HCT116 (cell line): ENCODE data around the gene TDRD10. TPM values are rescaled to one million over a fixed set of nuclear protein-coding genes. Genes with fewer than 3 reads are reported as not detected.

Experiments used
- ATAC-seq: fragments of 200-7000 bp; cut with Tn5 transposase; 2 replicates; pipeline ENCODE4 v1.9.1; 2020; ENCODE audit warnings: mild to moderate bottlenecking, moderate library complexity
- BruUV-seq: library from RNA; stranded (reverse); fragments of 400-500 nt; replicated peaks from 2 replicates; lab custom pipeline; 2021; lab: Mats Ljungman, UMichigan
- CTCF ChIA-PET: fragments of 300-600 bp; sonication (Branson Sonifier 250); formaldehyde crosslinking; loops from one replicate; lab custom pipeline; 2021; ENCODE audit warnings: antibody characterized with exemption; lab: Charles Lee
- POLR2A ChIA-PET: fragments of 300-600, 350-600 bp; sonication (Branson Sonifier 250); formaldehyde crosslinking; loops from one replicate; lab custom pipeline; 2021; ENCODE audit warnings: antibody characterized with exemption; lab: Charles Lee
- RAD21 ChIA-PET, 2 experiments: fragments of 300-600 bp; sonication (Branson Sonifier 250); formaldehyde crosslinking; loops; one replicate each; lab custom pipeline; 2023; ENCODE audit warnings: low total read pairs in 2 of 2; ENCODE audit not compliant: uncharacterized antibody in 2 of 2, unreplicated experiment in 2 of 2, low non-redundant PET in 1 of 2; lab: Charles Lee
- DNase-seq: peaks from one replicate; pipeline ENCODE4 v3.0.0-alpha.2; 2010; ENCODE audit warnings: low read depth, low spot score
- H2AFZ ChIP-seq: fragments of 200-600 bp; shearing (Covaris generic), sonication (generic); 2 replicates; pipeline ENCODE4 v1.6.1; 2017; ENCODE audit warnings: low read depth, mixed run types, mixed read lengths, antibody characterized with exemption, low read length; ENCODE audit not compliant: poor library complexity, severe bottlenecking
- H3K27ac ChIP-seq: 2 replicates; pipeline ENCODE4 v1.5.1; 2012; ENCODE audit warnings: low read depth, low read length
- H3K27me3 ChIP-seq: fragments of 200-600 bp; sonication (generic); 2 replicates; pipeline ENCODE4 v1.6.1; 2016; ENCODE audit warnings: mixed run types, low read length, mixed read lengths; ENCODE audit not compliant: insufficient read depth
- H3K36me3 ChIP-seq, 2 experiments: fragments of 200-500 bp in 1 of 2; fragments of 200-600 bp in 1 of 2; sonication (Bioruptor generic) in 1 of 2; sonication (generic) in 1 of 2; 2 replicates each; pipeline versions ENCODE4 v1.5.1 to v1.6.1; 2014 to 2016; ENCODE audit warnings: low read length in 2 of 2, inconsistent platforms in 1 of 2, mixed read lengths in 1 of 2, mixed run types in 1 of 2; ENCODE audit not compliant: insufficient read depth in 2 of 2, control insufficient read depth in 1 of 2
- H3K4me1 ChIP-seq, 2 experiments: fragments of 200-600 bp in 1 of 2; sonication (generic) in 1 of 2; 2 replicates each; pipeline versions ENCODE4 v1.5.1 to v1.6.1; 2012 to 2017; ENCODE audit warnings: low read length in 2 of 2, inconsistent platforms in 1 of 2, mild to moderate bottlenecking in 1 of 2, mixed read lengths in 1 of 2, mixed run types in 1 of 2, moderate library complexity in 1 of 2; ENCODE audit not compliant: insufficient read depth in 2 of 2, control insufficient read depth in 1 of 2
- H3K4me2 ChIP-seq: fragments of 200-600 bp; sonication (generic); 2 replicates; pipeline ENCODE4 v1.6.1; 2017; ENCODE audit warnings: mixed run types, low read length, mixed read lengths
- H3K4me3 ChIP-seq, 2 experiments: fragments of 200-600 bp in 1 of 2; sonication (generic) in 1 of 2; replicated peaks in 1 of 2; 2 replicates each; pipeline ENCODE4 v1.5.1; 2011 to 2016; ENCODE audit warnings: low read length in 2 of 2, control low read depth in 1 of 2, low read depth in 1 of 2, mild to moderate bottlenecking in 1 of 2, mixed read lengths in 1 of 2, mixed run types in 1 of 2
- H3K79me2 ChIP-seq: fragments of 200-600 bp; sonication (generic); 2 replicates; pipeline ENCODE4 v1.6.1; 2017; ENCODE audit warnings: mild to moderate bottlenecking, mixed run types, low read length, moderate library complexity, mixed read lengths; ENCODE audit not compliant: insufficient read depth
- H3K9ac ChIP-seq: fragments of 200-600 bp; sonication (generic); 2 replicates; pipeline ENCODE4 v1.6.1; 2016; ENCODE audit warnings: low read length, mixed read lengths
- H3K9me2 ChIP-seq: fragments of 200-600 bp; sonication (generic), shearing (Covaris generic); 2 replicates; pipeline ENCODE4 v1.6.1; 2017; ENCODE audit warnings: mixed run types, mild to moderate bottlenecking, moderate library complexity; ENCODE audit not compliant: insufficient read depth
- H3K9me3 ChIP-seq, 2 experiments: fragments of 200-500 bp in 1 of 2; fragments of 200-600 bp in 1 of 2; sonication (Bioruptor generic) in 1 of 2; sonication (generic) in 1 of 2; 2 replicates each; pipeline ENCODE4 v1.6.1; 2014 to 2017; ENCODE audit warnings: low read length in 2 of 2, mixed read lengths in 2 of 2, inconsistent platforms in 1 of 2, low read depth in 1 of 2, mild to moderate bottlenecking in 1 of 2, mixed run types in 1 of 2, moderate library complexity in 1 of 2; ENCODE audit not compliant: control insufficient read depth in 1 of 2, insufficient read depth in 1 of 2
- H4K20me1 ChIP-seq: fragments of 200-600 bp; sonication (generic), shearing (Covaris generic); 2 replicates; pipeline ENCODE4 v1.6.1; 2017; ENCODE audit warnings: mixed run types, mild to moderate bottlenecking, moderate library complexity; ENCODE audit not compliant: insufficient read depth
- ATF3 ChIP-seq: IDR thresholded peaks from 2 replicates; pipeline ENCODE4 v1.6.1; 2012
- CBX3 ChIP-seq: IDR thresholded peaks from 2 replicates; pipeline ENCODE4 v1.6.1; 2012; ENCODE audit warnings: low read depth
- CEBPB ChIP-seq: IDR thresholded peaks from 2 replicates; pipeline ENCODE4 v1.6.1; 2012; ENCODE audit warnings: low read depth
- EGR1 ChIP-seq: IDR thresholded peaks from 2 replicates; pipeline ENCODE4 v1.6.1; 2012; ENCODE audit warnings: low read depth
- ELF1 ChIP-seq: IDR thresholded peaks from 2 replicates; pipeline ENCODE4 v1.6.1; 2012; ENCODE audit warnings: low read depth, borderline replicate concordance
- EZH2 ChIP-seq: fragments of 200-600 bp; sonication (generic); IDR thresholded peaks from 2 replicates; pipeline ENCODE4 v1.6.1; 2017; ENCODE audit warnings: antibody characterized with exemption, mixed run types
- EZH2phosphoT487 ChIP-seq: fragments of 200-600 bp; IDR thresholded peaks from 2 replicates; pipeline ENCODE4 v1.6.1; 2018; ENCODE audit warnings: antibody characterized with exemption, borderline replicate concordance
- FOSL1 ChIP-seq: IDR thresholded peaks from 2 replicates; pipeline ENCODE4 v1.6.1; 2012; ENCODE audit warnings: low read depth
- JUND ChIP-seq: IDR thresholded peaks from 2 replicates; pipeline ENCODE4 v1.6.1; 2012
- MAX ChIP-seq: IDR thresholded peaks from 2 replicates; pipeline ENCODE4 v1.6.1; 2012
- POLR2AphosphoS5 ChIP-seq: IDR thresholded peaks from 2 replicates; pipeline ENCODE4 v1.6.1; 2011; ENCODE audit warnings: mild to moderate bottlenecking, low read depth, low read length, moderate library complexity
- REST ChIP-seq: IDR thresholded peaks from 2 replicates; pipeline ENCODE4 v1.6.1; 2012; ENCODE audit warnings: low read depth
- SP1 ChIP-seq: IDR thresholded peaks from 2 replicates; pipeline ENCODE4 v1.6.1; 2012; ENCODE audit warnings: low read depth
- SRF ChIP-seq: IDR thresholded peaks from 2 replicates; pipeline ENCODE4 v1.6.1; 2012; ENCODE audit warnings: low read depth
- YY1 ChIP-seq: IDR thresholded peaks from 2 replicates; pipeline ENCODE4 v1.6.1; 2011; ENCODE audit warnings: low read length, low read depth, moderate library complexity, mild to moderate bottlenecking; ENCODE audit not compliant: insufficient replicate concordance; ENCODE audit errors: extremely low read depth
- ZFX ChIP-seq: fragments of 450-650 bp; IDR thresholded peaks from 2 replicates; pipeline ENCODE4 v1.6.1; 2017
- intact Hi-C: fragments of 100-400 bp; cut with micrococcal nuclease; formaldehyde crosslinking; loops from 2 replicates; pipeline ENCODE4 v1.10.0; 2022
- total RNA-seq: library from RNA; stranded (reverse); gene quantifications from one replicate; pipeline ENCODE4 v1.2.1, GENCODE V29; 2021; ENCODE audit not compliant: unreplicated experiment

The TDRD10 gene
- total RNA-seq, 1 experiment from 2014 or later = not detected

GRCh38 chr1:154572468-154573167 is 70.6 kb downstream of the TDRD10 start:
- no peaks in the 10 kb centered on the region for H3K9me3 ChIP-seq
- H3K9me2 ChIP-seq = no peaks in the 10 kb centered on the region
- H3K9ac ChIP-seq = no peak overlapping the region
- CTCF ChIA-PET = no interaction called here
- TF ChIP-seq POLR2AphosphoS5 (no peak), YY1 (no peak), EZH2 (no peak), CBX3 (no peak), ELF1 (no peak), EGR1 (no peak), JUND (no peak), CEBPB (no peak), FOSL1 (no peak), SP1 (no peak)
- H3K27ac ChIP-seq = no peak overlapping the region
- ATAC-seq = no peak
- H3K79me2 ChIP-seq = no peaks in the 10 kb centered on the region
- peaks cover 8% of the 10 kb centered on the region; the same call in 1 of the 2 replicates for H3K27me3 ChIP-seq
- H3K4me3 ChIP-seq = no peak overlapping the region
- H2AFZ ChIP-seq = no peak overlapping the region
- RAD21 ChIA-PET = no interaction called here
- intact Hi-C loops = no loop called here
- POLR2A ChIA-PET = no interaction called here
- H3K4me1 ChIP-seq = peaks cover 0 to 4% of the 10 kb centered on the region in 2 experiments; a peak in 2 of 4 replicates
- no peak for DNase-seq
- no peaks in the 10 kb centered on the region for H3K36me3 ChIP-seq
- no peaks in the 10 kb centered on the region for H4K20me1 ChIP-seq
- no peak overlapping the region for H3K4me2 ChIP-seq
- no TSS peak for BruUV-seq

- H2AFZ ChIP-seq = no peak overlapping the region
- ChIA-PET RAD21 (no interaction called here), POLR2A (no interaction called here)
- no TSS peak for BruUV-seq
- H4K20me1 ChIP-seq = no peaks in the 10 kb centered on the region
- H3K79me2 ChIP-seq = no peaks in the 10 kb centered on the region
- no peaks in the 10 kb centered on the region for H3K9me3 ChIP-seq
- no peak overlapping the region for H3K9ac ChIP-seq
- H3K36me3 ChIP-seq = no peaks in the 10 kb centered on the region
- H3K4me3 ChIP-seq = no peak overlapping the region
- peaks cover 8% of the 10 kb centered on the region; the same call in 1 of the 2 replicates for H3K27me3 ChIP-seq
- no peak overlapping the region for H3K4me2 ChIP-seq
- no peak for DNase-seq
- H3K9me2 ChIP-seq = no peaks in the 10 kb centered on the region
- no peak for TF ChIP-seq SRF
- TF ChIP-seq MAX = no peak
- TF ChIP-seq EZH2phosphoT487 = no peak
- no peak for TF ChIP-seq REST
- no peak for TF ChIP-seq ZFX
- no peak for TF ChIP-seq EZH2
- no peak for TF ChIP-seq EGR1
- TF ChIP-seq ATF3 = no peak
- TF ChIP-seq, all 23 proteins: peak for 0
- Histone ChIP-seq H3K27ac (no peak overlapping the region), H3K4me1 (peaks cover 0 to under 1% of the 10 kb centered on the region in 2 experiments; a peak in 1 of 4 replicates)
- CTCF ChIA-PET = no interaction called here
- intact Hi-C loops = no loop called here
- ATAC-seq = no peak
Measured at GRCh38 chr1:154573168-154573510, 71.1 kb downstream of the TDRD10 start.
